ENCODE data around the gene ZNF565.

DNA sequence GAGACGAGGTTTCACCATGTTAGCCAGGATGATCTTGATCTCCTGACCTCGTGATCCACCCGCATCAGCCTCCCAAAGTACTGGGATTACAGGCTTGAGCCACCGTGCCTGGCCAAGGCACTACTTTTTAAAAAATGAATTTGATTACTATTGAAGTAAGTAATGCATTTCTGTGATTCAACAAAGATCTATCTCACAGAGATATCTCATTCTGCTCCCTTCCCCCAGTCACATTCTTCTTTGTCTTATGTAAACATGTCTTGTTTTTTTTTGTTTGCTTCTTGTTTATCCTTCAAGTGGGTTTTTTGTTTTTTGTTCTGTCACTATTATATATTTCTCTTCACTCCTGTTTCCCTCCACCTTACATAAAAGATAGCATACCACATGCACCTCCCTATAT, 7.0 kb upstream of the ZNF565 start:
- TF ChIP-seq POLR2A (IDR thresholded peaks at IDR 0.05) = no peak
- TF ChIP-seq CTCF (IDR thresholded peaks at IDR 0.05) = no peak

Data from testis (tissue), 2 donors.